Breast epithelium (tissue), 3 donors: ENCODE data around the gene ATG2B.

Experiments used
- POLR2AphosphoS5 ChIP-seq, 3 donors: sonication (generic); formaldehyde crosslinking; IDR thresholded peaks; one replicate each; pipeline ENCODE4 v1.6.1; 2017; ENCODE audit warnings: antibody characterized with exemption in 3 of 3
- TF ChIP-seq, protein P1 (sequence below), 3 donors: fragments of 450-650 bp; IDR thresholded peaks; one replicate each; pipeline ENCODE4 v1.5.1; 2016 to 2017; ENCODE audit warnings: antibody characterized with exemption in 3 of 3, mild to moderate bottlenecking in 3 of 3, moderate library complexity in 3 of 3

DNA sequence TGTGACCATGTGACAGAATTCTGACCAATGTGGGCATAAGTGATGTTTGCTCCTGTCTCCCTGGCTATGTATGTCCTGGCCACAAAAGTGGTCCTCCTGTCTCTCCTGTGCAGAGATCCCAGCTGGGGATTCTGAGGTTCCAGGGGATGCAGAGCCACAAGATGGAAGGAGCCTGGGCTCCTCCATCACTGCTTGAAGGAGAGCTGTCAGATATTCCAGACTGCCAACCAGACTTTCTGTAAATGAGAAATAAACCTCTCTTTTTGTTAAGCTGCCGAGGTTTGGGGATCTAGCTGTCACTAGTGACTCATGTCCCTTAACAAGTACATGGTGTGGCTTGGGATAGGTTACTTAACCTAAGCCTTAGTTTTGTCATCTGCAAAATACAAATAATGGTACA, 85.3 kb downstream of the ATG2B start:
- TF ChIP-seq, protein P1, sequence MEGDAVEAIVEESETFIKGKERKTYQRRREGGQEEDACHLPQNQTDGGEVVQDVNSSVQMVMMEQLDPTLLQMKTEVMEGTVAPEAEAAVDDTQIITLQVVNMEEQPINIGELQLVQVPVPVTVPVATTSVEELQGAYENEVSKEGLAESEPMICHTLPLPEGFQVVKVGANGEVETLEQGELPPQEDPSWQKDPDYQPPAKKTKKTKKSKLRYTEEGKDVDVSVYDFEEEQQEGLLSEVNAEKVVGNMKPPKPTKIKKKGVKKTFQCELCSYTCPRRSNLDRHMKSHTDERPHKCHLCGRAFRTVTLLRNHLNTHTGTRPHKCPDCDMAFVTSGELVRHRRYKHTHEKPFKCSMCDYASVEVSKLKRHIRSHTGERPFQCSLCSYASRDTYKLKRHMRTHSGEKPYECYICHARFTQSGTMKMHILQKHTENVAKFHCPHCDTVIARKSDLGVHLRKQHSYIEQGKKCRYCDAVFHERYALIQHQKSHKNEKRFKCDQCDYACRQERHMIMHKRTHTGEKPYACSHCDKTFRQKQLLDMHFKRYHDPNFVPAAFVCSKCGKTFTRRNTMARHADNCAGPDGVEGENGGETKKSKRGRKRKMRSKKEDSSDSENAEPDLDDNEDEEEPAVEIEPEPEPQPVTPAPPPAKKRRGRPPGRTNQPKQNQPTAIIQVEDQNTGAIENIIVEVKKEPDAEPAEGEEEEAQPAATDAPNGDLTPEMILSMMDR (IDR thresholded peaks at IDR 0.05): no peak
- TF ChIP-seq POLR2AphosphoS5 (IDR thresholded peaks at IDR 0.05): no peak
